Measurements from ENCODE around the gene NEB. TPM values are rescaled to one million over a fixed set of nuclear protein-coding genes. Genes with fewer than 3 reads are reported as not detected.
"Not testable (repeated sequence)": the region's sequence is repeated elsewhere in the genome, so short reads cannot be mapped to it uniquely, and the experiment has no call there.

The NEB gene
- total and polyA plus RNA-seq, 3 donors from 2014 or later, result 5.5 to 18.6 (median 5.7) TPM

DNA sequence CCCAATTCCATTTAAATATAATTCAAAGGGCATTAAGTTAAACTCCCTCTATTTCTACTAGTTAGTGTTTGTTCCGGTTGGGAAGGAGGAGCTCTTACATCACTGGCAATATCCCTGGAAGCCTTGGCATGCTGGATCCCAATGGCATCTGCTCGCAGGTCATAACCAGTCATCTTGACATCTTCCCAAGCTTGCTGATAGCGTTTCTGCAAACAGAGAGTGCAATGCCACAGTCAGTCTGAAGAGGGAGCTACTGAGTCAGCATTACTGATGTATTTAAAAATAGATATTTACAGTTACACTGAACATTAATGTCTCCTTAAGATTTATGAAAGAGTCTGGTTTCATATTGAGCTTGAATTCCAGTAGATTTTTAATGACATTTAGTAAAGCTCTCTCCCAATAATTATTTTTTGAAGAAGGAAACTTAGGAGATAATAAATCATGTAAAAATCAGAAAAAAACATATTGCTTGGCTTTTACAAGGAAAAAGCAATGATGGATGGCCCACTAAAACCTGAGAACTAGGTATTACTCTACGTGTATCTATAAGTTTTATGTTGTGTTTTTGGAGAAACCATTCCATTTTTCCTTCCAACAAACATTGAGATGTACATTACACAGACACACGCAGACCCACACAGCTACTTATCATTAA is 142.9 kb downstream of the NEB start:
- H3K4me3 ChIP-seq; H3K9me3 ChIP-seq; H3K4me1 ChIP-seq; H3K36me3 ChIP-seq (ENCODE audit: low read depth, missing control alignments); DNase-seq; intact Hi-C loops (cut with DNase I; ENCODE audit: low total_unique reads); H3K27me3 ChIP-seq; H3K27ac ChIP-seq: not testable (repeated sequence)
- WGBS, 2 donors, result 49 to 63% methylated on average over 2 to 4 of the region's 5 CpGs
- peak in 1 of 3 experiments; percentile 13 for TF ChIP-seq CTCF (IDR thresholded peaks at IDR 0.05)

DNA sequence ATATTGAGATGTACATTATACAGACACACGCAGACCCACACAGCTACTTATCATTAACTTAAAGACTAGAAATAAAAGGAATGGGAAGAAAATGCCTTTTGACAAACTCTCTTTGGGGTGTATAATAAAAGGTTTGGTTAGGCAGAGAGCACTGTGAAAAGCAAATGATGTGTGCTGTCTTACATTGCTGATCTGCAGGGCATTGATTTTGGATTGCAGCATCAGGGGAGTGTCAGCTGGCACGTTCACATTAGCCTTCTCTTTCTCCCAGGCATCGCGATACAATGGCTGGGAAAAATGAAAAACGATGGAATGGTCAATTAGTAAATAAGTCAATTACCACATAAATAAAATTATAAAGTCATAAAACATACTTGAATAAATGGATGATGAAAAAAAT is 153.0 kb downstream of the NEB start:
- DNase-seq; H3K4me3 ChIP-seq; intact Hi-C loops (cut with DNase I; ENCODE audit: low total_unique reads): not testable (repeated sequence)

GRCh38 chr2:151580697-151581096 is 153.6 kb downstream of the NEB start:
- intact Hi-C loops (cut with DNase I; ENCODE audit: low total_unique reads); H3K27me3 ChIP-seq; H3K9me3 ChIP-seq; H3K4me1 ChIP-seq; DNase-seq; H3K4me3 ChIP-seq; H3K27ac ChIP-seq; H3K36me3 ChIP-seq (ENCODE audit: low read depth, missing control alignments): not testable (repeated sequence)
- WGBS, 2 donors, result no CpG with 5 or more reads among the region's 4 CpGs

More for the DNA sequence above, 153.0 kb downstream of the NEB start:
- H3K36me3 ChIP-seq (ENCODE audit: low read depth, missing control alignments); H3K9me3 ChIP-seq; H3K4me1 ChIP-seq; H3K27ac ChIP-seq; H3K27me3 ChIP-seq: not testable (repeated sequence)
- 77 to 83% methylated on average over 3 of the region's 5 CpGs for WGBS, 2 donors

DNA sequence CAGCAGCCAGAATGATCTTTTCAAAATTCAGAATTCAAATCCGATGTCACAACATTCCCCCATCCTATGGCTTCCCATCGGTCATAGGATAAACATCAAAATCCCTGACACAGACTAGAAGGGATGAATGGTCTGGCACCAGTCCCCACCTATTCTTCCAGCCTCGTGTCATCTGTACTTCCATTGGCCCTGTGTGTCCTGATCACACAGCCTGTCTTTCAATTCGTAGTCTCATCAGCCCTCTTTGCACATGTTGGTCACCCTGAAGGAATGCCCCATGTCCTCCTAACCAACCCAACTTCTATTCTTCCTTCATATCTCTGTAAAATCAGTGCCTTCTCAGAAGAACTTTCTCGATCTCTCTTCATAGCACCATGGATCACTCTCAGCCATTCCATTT is 157.2 kb downstream of the NEB start:
- H3K4me3 ChIP-seq, result no peak overlapping the region
- no peak for DNase-seq
- no peaks in the 10 kb centered on the region for H3K27me3 ChIP-seq
- H3K27ac ChIP-seq, result no peak overlapping the region
- 89 to 93% methylated on average over 5 of the region's 5 CpGs for WGBS, 2 donors
- TF ChIP-seq POLR2A (IDR thresholded peaks at IDR 0.05), result no peak
- TF ChIP-seq CTCF (IDR thresholded peaks at IDR 0.05), result no peak
- H3K4me1 ChIP-seq, result no peaks in the 10 kb centered on the region
- intact Hi-C loops (cut with DNase I; ENCODE audit: low total_unique reads), result no loop called here
- no peaks in the 10 kb centered on the region for H3K9me3 ChIP-seq
- H3K36me3 ChIP-seq (ENCODE audit: low read depth, missing control alignments), result no peaks in the 10 kb centered on the region

DNA sequence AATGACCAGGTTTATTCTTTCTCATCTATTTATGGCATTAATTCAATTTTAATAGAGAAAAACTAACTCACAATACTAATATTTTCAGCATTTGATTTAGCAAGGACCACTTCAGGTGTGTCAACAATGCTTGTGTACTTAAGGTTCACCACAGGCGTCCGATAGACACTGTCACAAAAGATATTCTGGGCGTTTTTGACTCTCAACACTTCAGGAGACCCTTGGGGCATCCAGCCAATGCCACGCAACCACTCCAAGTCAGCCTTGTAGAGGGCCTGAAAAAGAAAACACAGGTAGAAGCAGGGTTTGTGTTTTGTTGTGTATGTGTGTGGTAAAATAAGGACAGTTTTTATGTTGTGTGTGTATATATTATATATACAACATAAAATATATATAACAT is 158.2 kb downstream of the NEB start:
- H3K36me3 ChIP-seq (ENCODE audit: low read depth, missing control alignments), result no peaks in the 10 kb centered on the region
- H3K27ac ChIP-seq, result no peak overlapping the region
- intact Hi-C loops (cut with DNase I; ENCODE audit: low total_unique reads), result no loop called here
- no peak for DNase-seq
- no peaks in the 10 kb centered on the region for H3K4me1 ChIP-seq
- no peaks in the 10 kb centered on the region for H3K27me3 ChIP-seq
- no peaks in the 10 kb centered on the region for H3K9me3 ChIP-seq
- TF ChIP-seq POLR2A (IDR thresholded peaks at IDR 0.05) (no peak), CTCF (IDR thresholded peaks at IDR 0.05) (no peak)
- WGBS, 2 donors, result 76 to 85% methylated on average over 4 of the region's 4 CpGs
- no peak overlapping the region for H3K4me3 ChIP-seq

DNA sequence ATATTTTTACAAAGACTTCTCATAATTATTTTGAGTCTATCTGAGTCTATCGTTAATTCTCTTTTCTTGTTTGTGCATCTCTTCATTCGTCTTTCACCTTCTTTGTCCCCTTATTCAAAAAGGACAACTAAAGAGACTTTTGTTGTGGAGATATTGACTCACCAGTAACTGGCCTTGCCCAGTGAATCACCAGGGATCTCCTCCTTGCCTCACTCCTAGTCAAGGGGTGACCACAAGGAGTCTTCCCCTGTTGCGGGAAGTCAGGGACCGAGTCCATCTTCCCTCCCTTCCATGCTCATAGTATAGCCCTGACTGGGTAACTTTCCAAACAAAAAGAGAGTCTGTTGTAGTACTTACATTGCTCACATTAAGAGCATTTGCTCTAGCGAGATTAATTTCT is 158.9 kb downstream of the NEB start:
- no peak for TF ChIP-seq POLR2A (IDR thresholded peaks at IDR 0.05)
- no peak for TF ChIP-seq CTCF (IDR thresholded peaks at IDR 0.05)
- Histone ChIP-seq H3K27ac (no peak overlapping the region), H3K36me3 (ENCODE audit: low read depth, missing control alignments) (no peaks in the 10 kb centered on the region), H3K4me1 (no peaks in the 10 kb centered on the region), H3K9me3 (no peaks in the 10 kb centered on the region), H3K4me3 (no peak overlapping the region), H3K27me3 (no peaks in the 10 kb centered on the region)
- WGBS, 2 donors, result 98% methylated on average over 5 of the region's 5 CpGs
- intact Hi-C loops (cut with DNase I; ENCODE audit: low total_unique reads), result no loop called here
- DNase-seq, result no peak
